Effector memory CD4-positive, alpha-beta T cell (primary cell): ENCODE results near the gene ARAP1.
A peak's percentile ranks its signal among the peaks of the same experiment; 100 is the strongest.

Experiments used
- DNase-seq, 3 donors: peaks; one replicate each; pipeline ENCODE4 v3.0.0-alpha.2; 2020
- H3K27ac ChIP-seq: 2 replicates; pipeline ENCODE4 v1.7.0; 2013; ENCODE audit warnings: mild to moderate bottlenecking, low read length, moderate library complexity; ENCODE audit not compliant: insufficient read depth, poor library complexity, severe bottlenecking
- H3K27me3 ChIP-seq: replicated peaks from 2 replicates; pipeline ENCODE4 v1.7.0; 2013; ENCODE audit warnings: mild to moderate bottlenecking, low read length; ENCODE audit not compliant: insufficient read depth, control insufficient read depth, poor library complexity, severe bottlenecking
- H3K36me3 ChIP-seq: 2 replicates; pipeline ENCODE4 v1.7.0; 2013; ENCODE audit warnings: mild to moderate bottlenecking, low read length, moderate library complexity; ENCODE audit not compliant: control insufficient read depth, insufficient read depth
- H3K4me1 ChIP-seq: 2 replicates; pipeline ENCODE4 v1.7.0; 2013; ENCODE audit warnings: low read length, mild to moderate bottlenecking; ENCODE audit not compliant: control insufficient read depth, insufficient read depth, poor library complexity, severe bottlenecking
- H3K4me3 ChIP-seq: 2 replicates; pipeline ENCODE4 v1.7.0; 2013; ENCODE audit warnings: low read length, low read depth, mild to moderate bottlenecking; ENCODE audit not compliant: insufficient read depth, poor library complexity, severe bottlenecking
- H3K9me3 ChIP-seq: 2 replicates; pipeline ENCODE4 v1.7.0; 2013; ENCODE audit warnings: mild to moderate bottlenecking, low read length, moderate library complexity; ENCODE audit not compliant: control insufficient read depth

The ARAP1 gene

GRCh38 chr11:72736452-72737069 lies 15.6 kb downstream of the ARAP1 start:
- Histone ChIP-seq H3K27ac (peak overlapping the region; percentile 67), H3K36me3 (peaks cover 3% of the 10 kb centered on the region), H3K4me3 (no peak overlapping the region), H3K27me3 (no peaks in the 10 kb centered on the region), H3K9me3 (no peaks in the 10 kb centered on the region), H3K4me1 (peaks cover 26% of the 10 kb centered on the region)
- peak; percentile 40 to 65 (median 48) for DNase-seq

GRCh38 chr11:72735495-72736027 lies 16.6 kb downstream of the ARAP1 start:
- Histone ChIP-seq H3K27ac (no peak overlapping the region), H3K9me3 (no peaks in the 10 kb centered on the region), H3K36me3 (peaks cover 3% of the 10 kb centered on the region), H3K27me3 (no peaks in the 10 kb centered on the region), H3K4me3 (no peak overlapping the region), H3K4me1 (peaks cover 23% of the 10 kb centered on the region)
- no peak for DNase-seq

- H3K9me3 ChIP-seq = no peaks in the 10 kb centered on the region
- H3K27ac ChIP-seq = no peak overlapping the region
- peaks cover 16% of the 10 kb centered on the region for H3K4me1 ChIP-seq
- H3K4me3 ChIP-seq = no peak overlapping the region
- peaks cover 3% of the 10 kb centered on the region for H3K36me3 ChIP-seq
- H3K27me3 ChIP-seq = no peaks in the 10 kb centered on the region
- DNase-seq = no peak
Measured at GRCh38 chr11:72732329-72732728, 19.9 kb downstream of the ARAP1 start.

- H3K4me1 ChIP-seq = peaks cover under 1% of the 10 kb centered on the region
- no peak overlapping the region for H3K27ac ChIP-seq
- no peaks in the 10 kb centered on the region for H3K27me3 ChIP-seq
- H3K36me3 ChIP-seq = peaks cover 8% of the 10 kb centered on the region
- DNase-seq = no peak
- no peaks in the 10 kb centered on the region for H3K9me3 ChIP-seq
- no peak overlapping the region for H3K4me3 ChIP-seq
Measured at GRCh38 chr11:72730737-72731136, 21.5 kb downstream of the ARAP1 start.

- H3K27ac ChIP-seq = no peak overlapping the region
- H3K4me3 ChIP-seq = no peak overlapping the region
- no peaks in the 10 kb centered on the region for H3K27me3 ChIP-seq
- H3K4me1 ChIP-seq = peaks cover 3% of the 10 kb centered on the region
- H3K9me3 ChIP-seq = no peaks in the 10 kb centered on the region
- DNase-seq = no peak
- H3K36me3 ChIP-seq = peaks cover 8% of the 10 kb centered on the region
Measured at GRCh38 chr11:72730243-72730642, 22.0 kb downstream of the ARAP1 start.

- peaks cover 7% of the 10 kb centered on the region for H3K4me1 ChIP-seq
- no peak overlapping the region for H3K27ac ChIP-seq
Measured at GRCh38 chr11:72727521-72727920, 24.7 kb downstream of the ARAP1 start.

GRCh38 chr11:72726266-72727220 lies 25.7 kb downstream of the ARAP1 start:
- DNase-seq = no peak

More at GRCh38 chr11:72727521-72727920, 24.7 kb downstream of the ARAP1 start:
- Histone ChIP-seq H3K27me3 (no peaks in the 10 kb centered on the region), H3K36me3 (peaks cover 8% of the 10 kb centered on the region), H3K4me3 (no peak overlapping the region), H3K9me3 (no peaks in the 10 kb centered on the region)
- DNase-seq = no peak

GRCh38 chr11:72725724-72726028 lies 26.5 kb downstream of the ARAP1 start:
- Histone ChIP-seq H3K4me1 (peaks cover 19% of the 10 kb centered on the region), H3K9me3 (no peaks in the 10 kb centered on the region), H3K36me3 (peaks cover 5% of the 10 kb centered on the region), H3K4me3 (no peak overlapping the region), H3K27ac (no peak overlapping the region), H3K27me3 (no peaks in the 10 kb centered on the region)
- no peak for DNase-seq

More at GRCh38 chr11:72726266-72727220, 25.7 kb downstream of the ARAP1 start:
- Histone ChIP-seq H3K4me1 (peaks cover 11% of the 10 kb centered on the region), H3K36me3 (peaks cover 5% of the 10 kb centered on the region), H3K9me3 (no peaks in the 10 kb centered on the region), H3K27ac (no peak overlapping the region), H3K4me3 (no peak overlapping the region), H3K27me3 (no peaks in the 10 kb centered on the region)

- no peaks in the 10 kb centered on the region for H3K9me3 ChIP-seq
- peak overlapping the region; percentile 3 for H3K27ac ChIP-seq
- no peaks in the 10 kb centered on the region for H3K27me3 ChIP-seq
- peaks cover 25% of the 10 kb centered on the region for H3K4me1 ChIP-seq
- peaks cover 5% of the 10 kb centered on the region for H3K36me3 ChIP-seq
- no peak overlapping the region for H3K4me3 ChIP-seq
- DNase-seq = peak; percentile 65 to 76 (median 68)
Measured at GRCh38 chr11:72724851-72725723, 27.1 kb downstream of the ARAP1 start.
